Measurements from ENCODE around the gene FAM53A.

FAM53A gene

GRCh38 chr4:1593458-1593857 lies 90.7 kb downstream of the FAM53A start:
- no peak for DNase-seq (ENCODE audit: low read depth)

- no peak for DNase-seq (ENCODE audit: low read depth)
Observed at GRCh38 chr4:1592709-1593417, 91.2 kb downstream of the FAM53A start.

GRCh38 chr4:1592068-1592708 lies 91.9 kb downstream of the FAM53A start:
- DNase-seq (ENCODE audit: low read depth): no peak

GRCh38 chr4:1591107-1591506 lies 93.0 kb downstream of the FAM53A start:
- DNase-seq (ENCODE audit: low read depth): no peak

- no peak for DNase-seq (ENCODE audit: low read depth)
Observed at GRCh38 chr4:1590244-1590643, 93.9 kb downstream of the FAM53A start.
